HG02970 (cell line): ENCODE results near the gene IL22RA1.

ENCODE experiments used
- ATAC-seq: cut with Tn5 transposase; IDR thresholded peaks from one replicate; pipeline ENCODE4 v1.9.1; 2021; ENCODE audit warnings: mild to moderate bottlenecking, moderate library complexity, moderate number of reproducible peaks; ENCODE audit not compliant: unreplicated experiment, low FRiP score

IL22RA1 gene

DNA sequence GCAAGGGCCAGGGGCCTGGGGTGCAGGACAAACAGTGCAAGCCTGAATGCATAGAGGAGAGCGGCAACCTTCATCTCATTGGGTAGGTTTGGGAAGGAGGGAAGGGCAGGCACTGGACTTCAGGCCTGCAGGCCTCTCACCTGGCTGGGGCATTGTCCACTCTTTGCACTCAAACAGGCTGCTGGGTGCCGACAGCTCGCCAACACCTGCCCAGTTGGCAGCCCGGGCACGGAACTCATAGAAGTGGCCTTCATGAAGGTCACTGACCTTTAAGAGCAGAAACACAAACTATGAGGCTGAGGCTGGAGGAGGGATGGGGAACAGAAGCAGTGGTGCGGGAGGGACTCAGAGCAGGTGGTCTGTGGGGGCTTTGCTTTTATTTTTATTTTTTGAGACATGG, 61.8 kb downstream of the IL22RA1 start:
- no peak for ATAC-seq

DNA sequence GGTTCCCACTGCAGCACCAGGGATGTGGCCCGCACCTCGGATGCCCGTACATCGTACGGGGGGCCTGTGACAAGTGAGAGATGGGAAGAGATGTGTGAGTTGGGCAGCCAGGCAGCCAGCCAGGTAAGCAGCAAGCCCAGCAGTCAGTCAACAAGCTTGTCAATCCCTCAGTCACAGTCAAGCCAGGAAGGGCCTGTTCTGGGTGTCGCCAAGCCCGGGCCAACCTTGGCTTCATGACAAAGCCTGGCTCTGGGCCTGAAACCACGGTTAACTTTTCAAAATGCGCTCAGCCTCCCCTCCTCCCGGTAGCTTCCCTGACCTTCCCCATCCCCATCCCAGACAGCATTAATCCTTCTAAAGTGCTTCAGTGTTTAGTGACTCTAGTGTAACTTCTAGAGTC, 62.8 kb downstream of the IL22RA1 start:
- no peak for ATAC-seq

DNA sequence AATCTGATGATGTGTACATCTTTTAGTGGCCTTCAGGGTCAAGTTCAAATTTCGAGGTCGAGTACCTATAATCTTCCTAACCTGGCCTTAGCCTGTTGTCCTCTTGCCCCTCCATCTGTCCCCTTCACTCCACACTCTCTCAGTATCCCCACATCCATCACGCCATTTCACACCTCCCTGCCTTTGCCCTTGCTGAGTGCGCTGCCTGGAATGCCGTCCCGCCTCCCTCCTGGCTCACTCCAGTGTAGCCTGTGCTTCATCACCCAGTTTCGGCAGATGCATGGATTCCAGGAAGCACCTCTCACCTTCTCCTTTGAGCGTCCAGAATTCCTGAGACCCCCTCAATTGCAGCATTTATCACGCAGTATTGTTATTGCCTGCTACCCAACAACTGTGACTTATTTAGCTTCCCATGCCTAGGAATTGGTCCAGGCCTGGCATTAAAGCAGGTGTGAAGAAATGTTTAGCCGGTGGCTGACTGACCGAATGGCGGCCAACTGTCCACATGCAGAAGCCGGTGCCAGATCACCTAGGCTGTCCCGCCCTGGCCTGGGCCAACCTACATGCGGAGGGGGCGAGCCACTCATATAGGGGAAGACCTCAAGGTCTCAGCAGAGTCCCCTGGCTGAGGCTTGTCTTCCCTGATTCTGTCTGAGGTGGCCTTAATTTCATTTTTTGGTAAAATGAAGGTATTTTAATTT, 65.5 kb downstream of the IL22RA1 start:
- ATAC-seq: no peak

DNA sequence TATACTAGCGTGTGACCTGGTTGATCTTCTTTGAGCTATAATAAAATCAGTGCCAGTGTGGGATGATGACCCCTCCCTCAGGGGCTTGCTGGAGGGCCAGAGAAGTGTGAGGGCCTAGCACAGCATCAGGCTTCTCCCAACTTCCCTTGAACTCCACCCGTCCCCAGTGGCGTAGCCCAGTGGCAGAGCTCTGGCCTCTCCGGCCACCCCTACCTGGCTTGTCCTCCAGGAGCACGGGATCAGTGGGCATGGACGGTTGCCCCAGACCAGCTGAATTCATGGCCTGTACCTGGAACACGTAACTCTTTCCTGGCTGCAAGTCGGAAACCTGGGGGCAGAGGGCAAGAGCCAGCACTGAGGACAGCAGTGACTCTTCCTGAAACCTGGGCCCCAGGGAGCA, 67.0 kb downstream of the IL22RA1 start:
- ATAC-seq: no peak

DNA sequence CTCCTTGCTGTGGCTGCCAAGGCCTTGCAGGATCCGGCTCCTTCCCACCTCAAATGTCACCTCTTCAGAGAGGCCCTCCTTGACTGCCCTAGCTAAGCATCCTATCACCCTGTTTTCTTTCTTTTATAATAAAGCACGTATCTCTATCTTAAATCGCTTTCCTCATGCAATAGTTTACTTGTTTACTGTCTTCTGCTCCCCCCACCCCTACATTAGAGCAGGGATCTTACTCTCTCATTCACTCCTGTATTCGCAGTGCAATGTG, 67.4 kb downstream of the IL22RA1 start:
- ATAC-seq: no peak

DNA sequence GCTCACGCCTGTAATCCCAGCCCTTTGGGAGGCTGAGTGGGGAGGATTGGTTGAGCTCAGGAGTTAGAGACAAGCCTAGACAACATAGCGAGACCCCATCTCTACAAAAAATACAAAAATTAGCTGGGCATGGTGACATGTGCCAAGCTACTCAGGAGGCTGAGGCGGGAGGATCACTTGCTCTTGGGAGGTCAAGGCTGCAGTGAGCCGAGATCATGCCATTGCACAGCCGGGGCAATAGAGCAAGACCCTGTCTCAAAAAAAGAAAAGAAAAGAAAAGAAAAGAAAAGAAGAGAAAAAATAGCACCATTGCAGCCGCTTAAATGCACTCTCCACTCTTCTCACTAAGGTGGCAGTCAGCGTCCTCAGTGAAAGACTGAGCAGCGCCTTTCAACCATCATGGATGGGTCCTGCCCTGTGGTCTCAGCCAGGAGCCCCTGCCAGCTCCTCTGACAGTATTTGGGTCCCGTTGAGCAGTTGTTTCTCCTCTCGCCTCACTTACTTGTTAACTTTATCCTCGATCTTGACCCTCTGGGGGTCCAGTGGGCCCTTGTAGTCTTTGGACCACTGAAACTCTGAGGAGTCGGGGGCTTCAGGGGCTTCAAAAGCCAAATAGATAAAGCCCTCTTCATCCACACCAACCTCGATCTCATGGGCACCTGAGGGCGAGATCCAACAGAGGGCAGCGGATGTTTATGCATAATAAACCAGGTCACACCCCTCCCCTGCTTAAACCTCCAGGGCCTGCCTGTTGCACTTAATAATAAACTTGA, 67.9 kb downstream of the IL22RA1 start:
- ATAC-seq: no peak

DNA sequence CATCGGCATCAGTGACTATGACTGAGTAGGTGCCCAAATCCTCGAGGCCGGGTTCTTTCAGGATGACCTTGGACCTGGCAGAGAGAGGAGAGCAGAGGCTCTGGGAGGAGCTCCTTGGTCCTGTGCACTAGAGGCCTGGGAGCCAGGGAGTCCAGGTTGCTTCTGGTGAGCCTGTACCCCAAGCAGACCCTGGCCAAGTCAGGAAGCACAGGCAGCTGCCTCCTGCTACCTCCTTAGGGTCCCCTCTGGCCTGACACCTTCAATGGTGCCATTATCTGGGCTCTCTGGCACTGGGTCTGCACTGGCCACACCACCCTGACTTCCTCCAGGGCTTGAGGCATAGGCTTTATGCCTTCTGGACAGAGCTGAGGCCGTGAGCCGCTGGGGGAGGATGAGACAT, 68.7 kb downstream of the IL22RA1 start:
- ATAC-seq: no peak

DNA sequence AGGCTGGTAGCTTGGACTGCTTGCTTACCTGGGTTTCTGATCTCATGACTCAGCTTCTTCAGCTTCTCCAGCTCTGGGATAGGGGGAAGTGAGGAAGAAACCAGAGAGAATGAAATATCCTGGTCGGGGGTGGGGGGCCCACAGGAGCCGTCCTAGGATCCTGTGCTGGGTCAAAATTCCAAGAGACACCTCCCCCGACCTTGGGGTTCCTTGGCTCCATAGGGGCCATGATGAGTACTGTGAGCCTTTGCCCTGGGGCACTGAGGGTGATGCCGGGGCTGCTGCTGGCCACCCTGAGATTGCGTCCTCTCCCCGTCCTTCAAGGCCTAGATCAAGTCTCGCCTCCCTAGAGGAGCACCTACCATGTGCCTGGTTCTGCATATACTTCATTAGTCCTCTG, 71.0 kb downstream of the IL22RA1 start:
- no peak for ATAC-seq

DNA sequence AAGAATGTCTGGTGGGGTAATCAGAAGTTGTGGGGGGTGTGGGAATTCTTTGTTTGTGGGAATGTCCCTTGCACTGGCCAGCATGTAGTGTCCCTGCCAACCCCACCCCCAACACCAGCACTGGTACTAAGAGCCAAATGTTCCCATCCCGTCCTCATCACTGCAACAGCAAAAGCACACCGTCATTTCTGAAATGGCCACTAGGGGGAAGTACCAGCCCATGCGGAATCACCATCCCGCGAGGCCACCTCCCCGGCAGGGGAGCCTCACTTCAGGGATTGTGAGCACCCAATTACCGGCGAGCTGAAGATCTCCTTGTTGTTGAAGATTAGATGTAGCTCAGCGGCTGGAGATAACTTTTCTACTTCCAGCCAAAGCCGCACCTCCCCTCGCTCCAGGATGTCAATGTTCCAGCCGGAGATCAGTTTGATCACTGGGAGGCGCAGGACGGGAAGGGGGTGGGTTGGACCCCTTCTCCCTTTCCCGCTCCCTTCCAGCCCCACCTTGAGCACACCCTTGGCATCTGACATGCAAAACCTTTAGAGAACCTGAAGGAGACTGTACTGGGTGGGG, 72.0 kb downstream of the IL22RA1 start:
- ATAC-seq: no peak

DNA sequence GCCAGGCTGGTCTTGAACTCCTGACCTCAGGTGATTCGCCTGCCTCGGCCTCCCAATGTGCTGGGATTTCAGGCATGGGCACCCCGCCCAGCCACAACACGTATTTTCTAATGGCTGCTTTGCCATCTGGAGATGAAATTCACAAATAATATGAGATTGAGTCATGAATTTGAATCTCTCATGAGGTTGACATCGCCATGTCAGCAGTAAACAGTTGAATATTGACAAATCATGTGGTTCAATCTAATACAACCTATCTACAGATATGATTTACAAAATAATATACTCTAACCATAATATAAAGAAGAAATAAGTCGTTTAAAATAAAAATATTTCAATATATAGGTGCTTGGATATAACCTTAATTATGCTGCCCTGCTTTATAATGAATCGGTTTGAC, 73.1 kb downstream of the IL22RA1 start:
- no peak for ATAC-seq
